DOHH2 (cell line): ENCODE results near the gene ATAD2B.

Experiments
- H3F3A ChIP-seq: fragments of 200-600 bp; sonication (generic), shearing (Covaris generic); 2 replicates; pipeline ENCODE4 v1.6.0; 2016; ENCODE audit warnings: antibody characterized with exemption, mild to moderate bottlenecking; ENCODE audit not compliant: control insufficient read depth, insufficient read depth
- H3K27ac ChIP-seq: fragments of 200-600 bp; sonication (generic); 2 replicates; pipeline ENCODE4 v1.5.1; 2014; ENCODE audit warnings: low read depth, mild to moderate bottlenecking, low read length, moderate library complexity
- H3K27me3 ChIP-seq: fragments of 200-600 bp; sonication (generic); 2 replicates; pipeline ENCODE4 v1.6.1; 2014; ENCODE audit warnings: mild to moderate bottlenecking, low read length, mixed read lengths; ENCODE audit not compliant: control insufficient read depth
- H3K36me3 ChIP-seq: fragments of 200-600 bp; sonication (generic); 2 replicates; pipeline ENCODE4 v1.6.1; 2014; ENCODE audit warnings: mild to moderate bottlenecking, low read length, moderate library complexity, mixed read lengths; ENCODE audit not compliant: control insufficient read depth
- H3K4me1 ChIP-seq: fragments of 200-600 bp; sonication (generic); 2 replicates; pipeline ENCODE4 v1.6.1; 2014; ENCODE audit warnings: mild to moderate bottlenecking, low read length, mixed read lengths; ENCODE audit not compliant: control insufficient read depth
- H3K4me2 ChIP-seq: fragments of 200-600 bp; sonication (generic); 2 replicates; pipeline ENCODE4 v1.6.0; 2014; ENCODE audit warnings: mild to moderate bottlenecking, low read length, moderate library complexity
- H3K4me3 ChIP-seq: fragments of 200-600 bp; sonication (generic); 2 replicates; pipeline ENCODE4 v1.5.1; 2014; ENCODE audit warnings: mild to moderate bottlenecking, low read length, mixed read lengths
- H3K79me2 ChIP-seq: fragments of 200-600 bp; sonication (generic); 2 replicates; pipeline ENCODE4 v1.6.1; 2014; ENCODE audit warnings: mild to moderate bottlenecking, low read length, mixed read lengths; ENCODE audit not compliant: control insufficient read depth
- H3K9me2 ChIP-seq: fragments of 200-600 bp; sonication (generic); replicated peaks from 2 replicates; pipeline ENCODE4 v1.6.1; 2014; ENCODE audit warnings: mild to moderate bottlenecking, low read length, mixed read lengths; ENCODE audit not compliant: control insufficient read depth
- H3K9me3 ChIP-seq: fragments of 200-600 bp; sonication (generic); 2 replicates; pipeline ENCODE4 v1.6.1; 2014; ENCODE audit warnings: antibody characterized with exemption, low read length, mixed read lengths; ENCODE audit not compliant: control insufficient read depth, insufficient read depth
- H4K20me1 ChIP-seq: fragments of 200-600 bp; sonication (generic); 2 replicates; pipeline ENCODE4 v1.6.0; 2014; ENCODE audit warnings: low read depth, mild to moderate bottlenecking, antibody characterized with exemption, low read length, moderate library complexity; ENCODE audit not compliant: control insufficient read depth, insufficient read depth
- CTCF ChIP-seq: fragments of 200-600 bp; sonication (generic); IDR thresholded peaks from one replicate; pipeline ENCODE4 v1.5.1; 2014; ENCODE audit warnings: antibody characterized with exemption, mild to moderate bottlenecking, low read depth, low read length; ENCODE audit not compliant: poor library complexity, severe bottlenecking
- EZH2phosphoT487 ChIP-seq: fragments of 200-600 bp; sonication (generic); IDR thresholded peaks from 2 replicates; pipeline ENCODE4 v1.6.1; 2017; ENCODE audit warnings: borderline replicate concordance, mild to moderate bottlenecking, antibody characterized with exemption, low read length, moderate library complexity, mixed read lengths

ATAD2B gene

GRCh38 chr2:23705771-23706612, 220.9 kb downstream of the ATAD2B start:
- Histone ChIP-seq H3K27ac (no peak overlapping the region), H3K36me3 (no peaks in the 10 kb centered on the region), H3F3A (no peaks in the 10 kb centered on the region), H3K9me2 (no peaks in the 10 kb centered on the region), H3K9me3 (no peaks in the 10 kb centered on the region), H3K27me3 (no peaks in the 10 kb centered on the region), H3K4me3 (no peak overlapping the region), H4K20me1 (no peaks in the 10 kb centered on the region), H3K4me2 (no peak overlapping the region), H3K4me1 (no peaks in the 10 kb centered on the region), H3K79me2 (no peaks in the 10 kb centered on the region)
- TF ChIP-seq CTCF (no peak), EZH2phosphoT487 (no peak)

- Histone ChIP-seq H3K4me1 (no peaks in the 10 kb centered on the region), H3K27ac (no peak overlapping the region), H3F3A (no peaks in the 10 kb centered on the region), H3K27me3 (no peaks in the 10 kb centered on the region), H3K4me2 (no peak overlapping the region), H3K79me2 (no peaks in the 10 kb centered on the region), H3K9me3 (no peaks in the 10 kb centered on the region), H3K4me3 (no peak overlapping the region), H3K9me2 (no peaks in the 10 kb centered on the region), H3K36me3 (no peaks in the 10 kb centered on the region), H4K20me1 (no peaks in the 10 kb centered on the region)
- TF ChIP-seq EZH2phosphoT487 (no peak), CTCF (no peak)
Observed at GRCh38 chr2:23703583-23704385, 223.1 kb downstream of the ATAD2B start.

- Histone ChIP-seq H3K27me3 (no peaks in the 10 kb centered on the region), H3K4me2 (no peak overlapping the region), H3F3A (no peaks in the 10 kb centered on the region), H3K9me2 (no peaks in the 10 kb centered on the region), H3K79me2 (no peaks in the 10 kb centered on the region), H4K20me1 (no peaks in the 10 kb centered on the region), H3K27ac (no peak overlapping the region), H3K4me3 (no peak overlapping the region), H3K4me1 (no peaks in the 10 kb centered on the region), H3K36me3 (no peaks in the 10 kb centered on the region), H3K9me3 (no peaks in the 10 kb centered on the region)
- TF ChIP-seq EZH2phosphoT487 (no peak), CTCF (no peak)
Observed at GRCh38 chr2:23703037-23703582, 223.8 kb downstream of the ATAD2B start.
